ENCODE data around the gene IRX2. TPM values are rescaled to one million over a fixed set of nuclear protein-coding genes. Genes with fewer than 3 reads are reported as not detected.

Gene IRX2
- total and polyA plus RNA-seq, 2 donors (not counting 3 experiments of a cell fraction or from before 2014, with no cell fraction given): not detected

GRCh38 chr5:2780421-2781171 is 29.1 kb upstream of the IRX2 start:
- ChIA-PET CTCF (no interaction called here), POLR2A (no interaction called here)
- Histone ChIP-seq H3K36me3 (ENCODE audit: control insufficient read depth in 2 of 2, extremely low read depth in 1 of 2, insufficient read depth in 2 of 2, low read length in 2 of 2) (no peaks in the 10 kb centered on the region), H3K79me2 (ENCODE audit: control insufficient read depth, insufficient read depth, low read length) (no peaks in the 10 kb centered on the region), H2AFZ (ENCODE audit: low read depth, low read length) (no peak overlapping the region), H3K27ac (ENCODE audit: insufficient read depth, low read depth, low read length) (no peak overlapping the region), H4K20me1 (replicated peaks; ENCODE audit: control insufficient read depth, extremely low read depth, insufficient read depth, low read length) (no peaks in the 10 kb centered on the region), H3K27me3 (ENCODE audit: control insufficient read depth in 2 of 2, insufficient read depth in 2 of 2, low read length in 2 of 2) (no peaks in the 10 kb centered on the region), H3K4me1 (ENCODE audit: control insufficient read depth, extremely low read depth, insufficient read depth, low read length) (no peaks in the 10 kb centered on the region), H3K4me3 (replicated peaks in 1 of 3; ENCODE audit: insufficient read depth in 1 of 3, low read depth in 1 of 3, low read length in 3 of 3) (no peak overlapping the region), H3K9me3 (replicated peaks; ENCODE audit: control insufficient read depth, insufficient read depth, low read length) (peaks cover 7% of the 10 kb centered on the region), H3K4me2 (ENCODE audit: insufficient read depth, low read length) (no peak overlapping the region), H3K9me1 (replicated peaks; ENCODE audit: control insufficient read depth, extremely low read depth, insufficient read depth, low read length) (no peaks in the 10 kb centered on the region), H3K9ac (replicated peaks; ENCODE audit: extremely low read depth, insufficient read depth, low read length) (no peak overlapping the region)
- no peak for DNase-seq (ENCODE audit: low read depth, low spot score)
- FAIRE-seq: no peak
- no peak for TF ChIP-seq JUN (IDR thresholded peaks at IDR 0.05; ENCODE audit: borderline replicate concordance, insufficient read depth, insufficient read length, low read depth)
- TF ChIP-seq POLR2A (IDR thresholded peaks at IDR 0.05; ENCODE audit: low read depth, low read length): no peak
- TF ChIP-seq MAX (IDR thresholded peaks at IDR 0.05; ENCODE audit: insufficient read depth, insufficient read length): no peak
- no peak for TF ChIP-seq GATA2 (IDR thresholded peaks at IDR 0.05; ENCODE audit: insufficient read depth, insufficient read length, low read depth, low read length)
- no peak for TF ChIP-seq EZH2 (IDR thresholded peaks at IDR 0.05; ENCODE audit: borderline replicate concordance, low read depth, low read length, severe bottlenecking)
- TF ChIP-seq POLR2AphosphoS5 (IDR thresholded peaks at IDR 0.05; ENCODE audit: insufficient read depth, low read depth, low read length): no peak
- TF ChIP-seq FOS (IDR thresholded peaks at IDR 0.05; ENCODE audit: borderline replicate concordance, insufficient read depth, low read length): no peak
- no peak for TF ChIP-seq MYC (IDR thresholded peaks at IDR 0.05; ENCODE audit: low read depth, low read length)
- no peak for TF ChIP-seq CTCF (IDR thresholded peaks at IDR 0.05; ENCODE audit: extremely low read depth in 1 of 2, insufficient read depth in 1 of 2, low read depth in 1 of 2, low read length in 2 of 2)
- dilution Hi-C loops (cut with MboI; ENCODE audit: extremely low pct_ligation_motif_present, low sequenced_read_pairs): no loop called here
- intact Hi-C loops (cut with micrococcal nuclease): no loop called here
- no TSS peak for BruUV-seq (replicated peaks)
